Mesothelial cell of epicardium (in vitro differentiated cells): ENCODE measurements around the gene NRAS. TPM values are rescaled to one million over a fixed set of nuclear protein-coding genes. Genes with fewer than 3 reads are reported as not detected.

ENCODE experiments used
- DNase-seq, 2 experiments: peaks; one replicate each; pipeline ENCODE4 v3.0.0; 2021; ENCODE audit warnings: low spot score in 2 of 2; ENCODE audit not compliant: unreplicated experiment in 2 of 2
- H3K27ac Mint-ChIP-seq: 2 replicates; pipeline ENCODE4 v1.8.0; 2021; ENCODE audit warnings: mixed read lengths
- H3K27me3 Mint-ChIP-seq: 2 replicates; pipeline ENCODE4 v1.8.0; 2021; ENCODE audit warnings: low read depth, mixed read lengths
- H3K36me3 Mint-ChIP-seq: 2 replicates; pipeline ENCODE4 v1.8.0; 2021; ENCODE audit warnings: mixed read lengths
- H3K4me1 Mint-ChIP-seq: 2 replicates; pipeline ENCODE4 v1.8.0; 2021; ENCODE audit warnings: mixed read lengths
- H3K4me3 Mint-ChIP-seq: 2 replicates; pipeline ENCODE4 v1.8.0; 2021; ENCODE audit warnings: mild to moderate bottlenecking, moderate library complexity, mixed read lengths
- H3K9me3 Mint-ChIP-seq: 2 replicates; pipeline ENCODE4 v1.8.0; 2021; ENCODE audit warnings: mixed read lengths
- CTCF ChIP-seq: fragments of 200-600 bp; sonication (generic); IDR thresholded peaks from one replicate; pipeline ENCODE4 v1.5.0; 2021; ENCODE audit warnings: antibody characterized with exemption; ENCODE audit not compliant: unreplicated experiment
- total RNA-seq: library from RNA; stranded (reverse); gene quantifications from 3 replicates; pipeline ENCODE4 v1.2.1, GENCODE V29; 2021

NRAS gene
- total RNA-seq, 1 donor from 2014 or later: 39.8 TPM

DNA sequence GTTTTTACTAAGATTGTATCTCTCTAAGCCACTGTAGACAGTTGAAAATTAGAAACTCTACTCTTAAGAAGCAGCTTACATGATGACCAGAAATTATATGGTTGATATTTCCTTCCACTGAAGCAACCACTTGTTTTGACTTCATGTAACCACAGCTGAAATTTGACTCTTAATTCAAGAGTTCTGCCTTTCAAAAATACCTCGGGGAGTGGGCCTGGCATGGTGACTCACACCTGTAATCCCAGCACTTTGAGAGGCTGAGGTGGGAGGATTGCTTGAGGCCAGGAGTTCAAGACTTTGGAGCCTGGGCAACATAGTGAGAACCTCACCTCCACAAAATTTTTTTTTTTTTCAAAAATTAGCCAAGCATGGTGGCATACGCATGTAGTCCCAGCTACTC lies 25.5 kb downstream of the NRAS start:
- Mint-ChIP-seq H3K4me3 (no peak overlapping the region), H3K27ac (no peak overlapping the region), H3K9me3 (no peaks in the 10 kb centered on the region), H3K4me1 (peaks cover 8% of the 10 kb centered on the region), H3K36me3 (no peaks in the 10 kb centered on the region), H3K27me3 (peaks cover 46% of the 10 kb centered on the region)
- no peak for TF ChIP-seq CTCF
- no peak for DNase-seq

DNA sequence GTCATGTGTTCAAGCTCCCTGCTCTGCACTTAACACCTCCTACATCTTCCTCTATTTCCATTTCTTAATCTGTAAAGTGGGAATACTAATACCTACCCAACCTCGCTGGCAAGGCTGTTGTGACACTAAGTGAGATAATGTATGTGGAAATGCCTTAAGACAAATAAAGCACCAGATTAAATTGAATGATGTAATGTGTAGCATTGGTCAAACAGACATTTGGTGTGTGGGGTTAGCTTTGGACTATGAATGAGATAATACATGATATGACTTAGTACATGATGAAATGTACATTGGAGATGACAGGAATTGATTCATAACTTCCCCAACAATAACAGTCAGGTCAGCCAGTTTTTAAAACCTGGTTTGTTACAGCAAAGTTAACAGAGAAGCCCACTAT lies 26.4 kb downstream of the NRAS start:
- H3K4me3 Mint-ChIP-seq: no peak overlapping the region
- peaks cover 51% of the 10 kb centered on the region for H3K27me3 Mint-ChIP-seq
- TF ChIP-seq CTCF: no peak
- H3K9me3 Mint-ChIP-seq: no peaks in the 10 kb centered on the region
- peaks cover under 1% of the 10 kb centered on the region for H3K4me1 Mint-ChIP-seq
- no peaks in the 10 kb centered on the region for H3K36me3 Mint-ChIP-seq
- no peak overlapping the region for H3K27ac Mint-ChIP-seq
- no peak for DNase-seq

DNA sequence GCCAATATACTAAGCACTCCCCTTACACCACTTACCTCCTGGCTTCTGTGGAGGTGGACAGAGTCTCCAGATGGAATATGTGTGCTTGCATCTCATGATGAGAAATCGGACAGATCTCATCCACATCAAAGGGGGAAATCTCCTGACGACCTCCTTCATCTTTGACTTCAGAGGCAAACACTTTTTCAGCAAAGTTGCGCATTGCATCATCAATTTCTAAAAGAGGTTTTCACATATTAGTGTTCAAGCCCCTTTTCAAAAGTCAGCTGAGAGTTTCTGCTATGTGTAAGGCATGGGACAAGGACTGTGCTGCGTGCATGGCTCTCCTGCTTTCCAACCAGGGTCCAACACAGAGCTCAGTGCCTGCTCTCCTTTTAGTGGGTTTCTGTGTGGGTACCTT lies 28.0 kb downstream of the NRAS start:
- Mint-ChIP-seq H3K27me3 (peaks cover 64% of the 10 kb centered on the region), H3K27ac (no peak overlapping the region), H3K4me3 (no peak overlapping the region), H3K4me1 (no peaks in the 10 kb centered on the region), H3K36me3 (no peaks in the 10 kb centered on the region), H3K9me3 (no peaks in the 10 kb centered on the region)
- TF ChIP-seq CTCF: no peak
- no peak for DNase-seq

DNA sequence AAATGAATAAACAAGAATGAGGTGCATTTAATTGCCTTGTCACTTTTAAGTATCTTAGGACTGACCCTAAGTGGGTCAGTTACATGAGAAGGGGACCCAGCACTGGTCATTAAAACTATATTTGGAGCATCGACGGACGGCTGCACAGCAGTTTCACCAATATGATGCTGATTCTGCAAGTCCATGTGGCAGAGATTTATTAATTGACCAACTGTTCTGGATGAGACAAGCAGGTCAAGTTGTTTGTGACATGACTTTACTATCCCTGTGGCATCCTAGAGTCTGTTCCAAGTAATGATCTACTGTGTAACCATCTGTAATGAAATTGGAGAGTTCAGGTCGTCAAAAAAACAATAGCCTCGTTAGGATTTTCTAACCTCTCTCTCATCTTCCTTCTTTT lies 30.7 kb downstream of the NRAS start:
- H3K4me3 Mint-ChIP-seq: no peak overlapping the region
- peaks cover 70% of the 10 kb centered on the region for H3K27me3 Mint-ChIP-seq
- TF ChIP-seq CTCF: no peak
- H3K27ac Mint-ChIP-seq: no peak overlapping the region
- no peaks in the 10 kb centered on the region for H3K9me3 Mint-ChIP-seq
- DNase-seq: no peak
- no peaks in the 10 kb centered on the region for H3K4me1 Mint-ChIP-seq
- H3K36me3 Mint-ChIP-seq: no peaks in the 10 kb centered on the region

GRCh38 chr1:114677691-114678090 lies 38.9 kb downstream of the NRAS start:
- H3K36me3 Mint-ChIP-seq: no peaks in the 10 kb centered on the region
- H3K27me3 Mint-ChIP-seq: peaks cover 66% of the 10 kb centered on the region
- TF ChIP-seq CTCF: no peak
- no peak overlapping the region for H3K4me3 Mint-ChIP-seq
- no peak overlapping the region for H3K27ac Mint-ChIP-seq
- no peaks in the 10 kb centered on the region for H3K4me1 Mint-ChIP-seq
- no peaks in the 10 kb centered on the region for H3K9me3 Mint-ChIP-seq
- no peak for DNase-seq

DNA sequence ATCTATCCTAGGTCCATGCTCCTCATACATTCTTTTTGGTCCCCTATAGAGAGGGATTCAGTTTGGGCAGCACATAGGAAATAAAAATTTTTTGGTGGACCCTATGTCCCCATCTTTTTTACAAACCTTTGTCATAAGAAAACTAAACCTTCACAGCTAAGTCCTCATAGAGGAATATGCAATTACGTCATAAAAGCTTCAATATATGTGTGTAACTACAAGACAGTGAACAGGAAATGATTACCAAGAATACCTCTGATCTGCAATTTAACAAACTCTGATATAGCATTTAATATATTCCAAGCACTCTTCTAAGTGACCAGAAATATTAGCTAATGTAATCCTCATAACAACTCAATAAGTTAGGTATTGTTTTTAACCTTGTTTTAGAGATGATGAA lies 40.5 kb downstream of the NRAS start:
- H3K4me1 Mint-ChIP-seq: no peaks in the 10 kb centered on the region
- no peak overlapping the region for H3K4me3 Mint-ChIP-seq
- H3K27ac Mint-ChIP-seq: no peak overlapping the region
- H3K27me3 Mint-ChIP-seq: peaks cover 69% of the 10 kb centered on the region
- H3K9me3 Mint-ChIP-seq: no peaks in the 10 kb centered on the region
- no peak for DNase-seq
- H3K36me3 Mint-ChIP-seq: no peaks in the 10 kb centered on the region
- TF ChIP-seq CTCF: no peak
